ENCODE data around the gene PGAP1.

The PGAP1 gene

DNA sequence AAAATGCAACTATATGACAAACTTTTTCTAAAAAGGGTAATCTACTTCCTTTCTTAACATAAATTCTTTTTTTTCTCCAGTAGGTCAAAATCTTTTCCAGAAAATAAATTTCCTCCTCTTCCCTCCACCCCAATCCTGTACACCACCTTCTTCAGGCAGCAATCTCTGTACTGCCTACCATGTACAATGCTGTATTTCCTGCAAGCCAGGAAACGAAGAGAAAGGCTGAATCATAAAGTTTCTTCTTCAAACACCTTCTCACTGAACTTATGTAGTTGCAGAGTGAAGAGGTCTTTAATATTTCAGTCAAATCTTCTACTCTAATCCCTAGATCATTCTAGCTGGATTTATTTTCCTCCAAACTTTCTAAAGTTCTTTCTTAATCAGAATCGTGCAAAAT lies 99.2 kb downstream of the PGAP1 start:
- TF ChIP-seq CTCF (conservative IDR thresholded peaks at IDR 0.05), result no peak
- no peak overlapping the region for H3K27ac ChIP-seq

- no peak overlapping the region for H3K27ac ChIP-seq
- no peak for TF ChIP-seq CTCF (conservative IDR thresholded peaks at IDR 0.05)
Measured at GRCh38 chr2:196823750-196824522, 102.6 kb downstream of the PGAP1 start.

GRCh38 chr2:196821195-196821594 lies 105.3 kb downstream of the PGAP1 start:
- H3K27ac ChIP-seq, result no peak overlapping the region
- no peak for TF ChIP-seq CTCF (conservative IDR thresholded peaks at IDR 0.05)

- no peak within 1 kb of the TSS for H3K27ac ChIP-seq
- TF ChIP-seq CTCF (conservative IDR thresholded peaks at IDR 0.05), result no peak
Measured at GRCh38 chr2:196809260-196809659, 117.2 kb downstream of the PGAP1 start, which contains the start of gene C2orf66. Gene C2orf66 (minus strand): TSS chr2:196809355. CDS start chr2:196809336, 19 bp downstream.

DNA sequence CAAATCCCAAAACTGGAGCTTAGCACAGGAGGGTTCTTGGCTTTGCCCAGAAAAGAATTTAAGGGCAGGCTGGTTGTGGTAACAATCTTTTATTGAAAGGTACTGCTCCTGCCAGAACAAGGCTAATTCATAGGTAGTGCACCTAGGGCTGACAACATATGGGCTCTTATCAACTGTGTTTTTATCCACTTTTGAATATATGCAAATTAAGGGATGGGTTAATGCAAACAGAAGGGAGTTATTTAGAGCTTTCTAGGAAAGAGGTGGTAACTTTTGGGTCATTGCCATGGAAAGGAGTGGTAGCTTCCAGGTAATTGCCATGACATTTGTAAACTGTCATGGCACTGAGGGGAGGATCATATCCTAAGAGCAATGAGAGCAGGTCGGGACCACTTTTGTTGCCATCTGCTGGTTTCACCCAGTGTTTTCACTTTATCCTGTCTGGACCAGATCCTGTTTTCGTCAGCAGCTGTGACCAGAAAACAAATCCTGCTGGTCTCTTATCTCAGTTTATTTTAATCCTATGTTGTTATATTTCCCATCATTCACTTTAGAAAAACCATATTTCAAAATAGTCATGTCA lies 118.3 kb downstream of the PGAP1 start:
- no peak for TF ChIP-seq CTCF (conservative IDR thresholded peaks at IDR 0.05)
- no peak overlapping the region for H3K27ac ChIP-seq

DNA sequence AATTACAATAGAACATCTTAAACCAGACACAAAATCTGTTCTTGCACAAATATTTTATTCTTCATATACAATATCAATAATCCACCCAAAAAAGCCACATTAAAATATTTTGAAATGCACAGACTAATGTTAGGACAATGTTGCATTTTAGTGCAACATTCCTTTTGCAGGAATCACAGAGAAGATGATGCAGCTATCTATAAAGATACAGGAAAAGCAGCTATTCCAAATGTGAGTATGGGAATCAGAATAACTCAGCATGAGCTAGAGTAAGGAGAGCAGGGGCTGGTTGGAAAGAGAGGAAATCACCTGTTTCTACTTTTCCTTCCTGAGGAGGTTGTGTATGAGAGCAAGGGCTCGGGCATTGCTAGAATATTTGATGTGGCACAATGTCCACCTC lies 122.1 kb downstream of the PGAP1 start:
- no peak overlapping the region for H3K27ac ChIP-seq
- TF ChIP-seq CTCF (conservative IDR thresholded peaks at IDR 0.05), result no peak

DNA sequence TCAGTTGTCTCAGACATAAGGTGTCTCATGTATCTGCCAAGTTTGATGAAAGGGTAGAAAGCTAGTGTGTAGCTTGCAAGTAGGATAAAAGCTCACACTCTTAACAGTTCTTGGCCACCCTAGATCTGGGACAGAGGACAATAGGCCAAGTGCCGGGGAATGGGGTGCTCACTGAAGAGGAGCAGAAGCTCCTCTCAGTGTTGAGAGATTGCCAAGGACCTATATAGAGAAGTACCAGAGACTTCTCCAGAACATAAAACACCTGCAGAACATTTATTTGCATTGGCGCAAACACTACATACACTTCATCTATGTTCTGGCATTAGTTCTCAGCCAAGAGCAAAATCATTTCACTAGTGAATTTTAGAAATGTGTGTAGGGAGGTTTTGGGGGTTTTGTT lies 124.1 kb downstream of the PGAP1 start:
- no peak overlapping the region for H3K27ac ChIP-seq
- no peak for TF ChIP-seq CTCF (conservative IDR thresholded peaks at IDR 0.05)
